AG04449 (cell line): ENCODE results near the gene C11orf42.
"Not testable (repeated sequence)": the region's sequence is repeated elsewhere in the genome, so short reads cannot be mapped to it uniquely, and the experiment has no call there.

ENCODE experiments used
- CTCF ChIA-PET: fragments of 350-600 bp; formaldehyde crosslinking; extraction: SDS; loops from one replicate; lab custom pipeline; 2021; ENCODE audit warnings: antibody characterized with exemption; lab: Yijun Ruan, JAX
- POLR2A ChIA-PET: fragments of 400-600, 350-600 bp; formaldehyde crosslinking; extraction: SDS; loops from one replicate; lab custom pipeline; 2020; ENCODE audit warnings: antibody characterized with exemption, inconsistent platforms; lab: Yijun Ruan, JAX
- DNase-seq: peaks from one replicate; pipeline ENCODE4 v3.0.0-alpha.2; 2010; ENCODE audit warnings: low read depth, low spot score
- H3K4me3 ChIP-seq: 2 replicates; pipeline ENCODE4 v1.5.1; 2011; ENCODE audit warnings: low read depth, mild to moderate bottlenecking, control low read depth, low read length
- TF ChIP-seq, protein P1 (sequence below): IDR thresholded peaks from one replicate; pipeline ENCODE4 v1.5.1; 2011; ENCODE audit warnings: mild to moderate bottlenecking, moderate library complexity, low read length, control low read depth, inconsistent platforms; ENCODE audit not compliant: insufficient read depth; ENCODE audit errors: missing control alignments

C11orf42 gene

DNA sequence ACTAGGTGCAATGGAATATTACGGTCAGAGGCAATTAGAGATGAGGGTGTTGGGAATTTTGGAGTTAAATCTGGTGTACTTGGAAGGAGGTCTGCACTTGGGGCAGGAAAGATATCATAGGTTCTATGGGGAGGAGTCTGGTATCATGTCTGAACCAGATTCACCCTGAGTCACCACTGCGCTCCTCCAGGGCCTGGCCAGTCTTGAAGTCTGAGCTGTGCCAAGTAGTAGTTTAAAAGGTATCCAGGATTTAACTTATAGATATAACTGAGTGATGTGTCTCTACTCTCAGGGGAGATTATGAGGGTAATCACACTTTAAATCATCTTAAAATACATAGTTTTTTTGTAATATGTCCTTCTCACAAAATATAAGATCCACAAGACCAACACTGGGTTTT is 40.2 kb downstream of the C11orf42 start:
- DNase-seq, result no peak
- ChIA-PET POLR2A (no interaction called here), CTCF (no interaction called here)
- TF ChIP-seq, protein P1, sequence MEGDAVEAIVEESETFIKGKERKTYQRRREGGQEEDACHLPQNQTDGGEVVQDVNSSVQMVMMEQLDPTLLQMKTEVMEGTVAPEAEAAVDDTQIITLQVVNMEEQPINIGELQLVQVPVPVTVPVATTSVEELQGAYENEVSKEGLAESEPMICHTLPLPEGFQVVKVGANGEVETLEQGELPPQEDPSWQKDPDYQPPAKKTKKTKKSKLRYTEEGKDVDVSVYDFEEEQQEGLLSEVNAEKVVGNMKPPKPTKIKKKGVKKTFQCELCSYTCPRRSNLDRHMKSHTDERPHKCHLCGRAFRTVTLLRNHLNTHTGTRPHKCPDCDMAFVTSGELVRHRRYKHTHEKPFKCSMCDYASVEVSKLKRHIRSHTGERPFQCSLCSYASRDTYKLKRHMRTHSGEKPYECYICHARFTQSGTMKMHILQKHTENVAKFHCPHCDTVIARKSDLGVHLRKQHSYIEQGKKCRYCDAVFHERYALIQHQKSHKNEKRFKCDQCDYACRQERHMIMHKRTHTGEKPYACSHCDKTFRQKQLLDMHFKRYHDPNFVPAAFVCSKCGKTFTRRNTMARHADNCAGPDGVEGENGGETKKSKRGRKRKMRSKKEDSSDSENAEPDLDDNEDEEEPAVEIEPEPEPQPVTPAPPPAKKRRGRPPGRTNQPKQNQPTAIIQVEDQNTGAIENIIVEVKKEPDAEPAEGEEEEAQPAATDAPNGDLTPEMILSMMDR, result no peak
- H3K4me3 ChIP-seq, result no peak overlapping the region

DNA sequence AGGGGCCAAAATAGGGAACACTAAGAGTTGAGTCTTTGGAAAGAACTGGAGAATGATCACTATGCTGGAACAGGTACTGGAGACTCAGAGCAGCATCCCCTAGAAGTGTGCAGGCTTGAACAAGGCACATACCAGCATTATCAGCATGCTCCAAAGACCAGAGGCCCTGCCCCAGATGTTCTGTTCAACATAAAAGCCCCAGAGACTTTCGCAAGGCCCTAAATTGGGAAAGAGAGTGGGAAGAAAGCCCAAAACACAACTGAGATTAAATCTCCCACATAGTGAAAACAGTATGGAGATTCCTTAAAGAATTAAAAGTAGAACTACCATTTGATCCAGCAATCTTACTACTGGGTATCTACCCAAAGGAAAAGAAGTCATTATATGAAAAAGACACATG is 42.9 kb downstream of the C11orf42 start:
- DNase-seq, result no peak
- POLR2A ChIA-PET, result no interaction called here
- CTCF ChIA-PET, result interaction anchor here (5.3 to 14.3 kb wide), 3 partner anchors 12 to 108 kb away, joined by 44 to 494 read pairs (median 117); partner anchors contain the start of genes CAVIN3, CNGA4 and FHIP1B
- H3K4me3 ChIP-seq, result no peak overlapping the region
- TF ChIP-seq, protein P1, result no peak

DNA sequence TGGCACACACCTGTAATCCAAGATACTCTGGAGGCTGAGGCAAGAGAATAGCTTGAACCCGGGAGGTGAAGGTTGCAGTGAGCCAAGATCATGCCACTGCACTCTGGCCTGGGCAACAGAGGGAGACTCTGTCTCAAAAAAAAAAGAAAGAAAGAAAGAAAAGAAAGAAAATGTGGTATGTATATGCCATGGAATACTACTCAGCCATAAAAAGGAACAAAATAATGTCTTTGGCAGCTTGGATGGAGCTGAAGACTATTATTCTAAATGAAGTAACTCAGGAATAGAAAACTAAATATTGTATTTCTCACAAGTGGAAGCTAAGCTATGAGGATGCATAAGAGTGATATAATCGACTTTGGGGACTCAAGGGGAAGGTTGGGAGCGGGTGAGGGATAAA is 43.5 kb downstream of the C11orf42 start:
- POLR2A ChIA-PET, DNase-seq, H3K4me3 ChIP-seq: not testable (repeated sequence)
- CTCF ChIA-PET, result interaction anchor here (1.2 to 14.3 kb wide), 5 partner anchors 7 to 108 kb away, joined by 3 to 494 read pairs (median 50); partner anchors contain the start of genes CAVIN3, CNGA4 and FHIP1B

DNA sequence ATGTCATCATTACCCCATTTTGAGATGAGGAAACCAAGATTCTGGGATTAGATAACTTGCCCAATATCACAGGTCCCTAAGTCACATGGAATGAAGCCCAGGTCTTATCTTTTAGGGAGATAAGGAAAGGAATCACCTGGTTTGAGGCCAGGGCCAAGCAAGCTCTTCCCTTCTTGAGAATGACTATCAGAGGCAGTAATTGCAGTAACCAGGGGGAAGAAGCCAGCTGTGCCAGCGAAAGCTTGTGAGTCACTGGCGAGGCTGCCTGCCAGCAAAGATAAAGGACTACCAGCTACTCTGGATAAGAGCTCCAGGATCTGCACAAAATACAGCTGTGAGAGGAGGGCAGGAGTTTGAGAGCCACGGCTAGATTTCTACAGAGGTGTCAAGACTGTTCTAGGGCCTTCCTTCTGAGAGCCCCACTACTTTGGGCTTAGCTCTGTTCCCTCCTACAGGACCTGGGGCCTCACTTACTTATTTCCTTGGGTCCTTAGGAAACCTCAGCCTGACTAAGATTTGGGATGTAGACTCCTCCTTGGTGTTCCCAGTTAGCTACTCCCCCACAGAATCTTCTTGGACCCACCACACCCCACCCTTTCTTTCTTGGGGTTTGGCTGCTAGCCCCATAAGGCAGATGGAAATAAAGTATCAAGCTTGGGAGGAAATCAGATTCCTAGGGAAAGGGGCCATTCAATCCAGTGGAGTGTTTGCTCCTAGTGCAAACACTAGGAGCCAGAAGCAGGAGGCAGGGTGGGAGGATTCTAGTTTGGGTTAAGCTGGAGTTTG is 44.6 kb downstream of the C11orf42 start:
- H3K4me3 ChIP-seq, result no peak overlapping the region
- TF ChIP-seq, protein P1, result no peak
- ChIA-PET CTCF (interaction anchor here (1.0 to 14.3 kb wide), 21 partner anchors 8 to 227 kb away, joined by 3 to 494 read pairs (median 11); partner anchors contain the start of genes CAVIN3, CCKBR, CNGA4 and FHIP1B), POLR2A (interaction anchor here (1.2 to 2.2 kb wide), 2 partner anchors 67 to 70 kb away, joined by 4 to 6 read pairs; partner anchors contain the start of gene CAVIN3)
- peak; percentile 36 for DNase-seq

DNA sequence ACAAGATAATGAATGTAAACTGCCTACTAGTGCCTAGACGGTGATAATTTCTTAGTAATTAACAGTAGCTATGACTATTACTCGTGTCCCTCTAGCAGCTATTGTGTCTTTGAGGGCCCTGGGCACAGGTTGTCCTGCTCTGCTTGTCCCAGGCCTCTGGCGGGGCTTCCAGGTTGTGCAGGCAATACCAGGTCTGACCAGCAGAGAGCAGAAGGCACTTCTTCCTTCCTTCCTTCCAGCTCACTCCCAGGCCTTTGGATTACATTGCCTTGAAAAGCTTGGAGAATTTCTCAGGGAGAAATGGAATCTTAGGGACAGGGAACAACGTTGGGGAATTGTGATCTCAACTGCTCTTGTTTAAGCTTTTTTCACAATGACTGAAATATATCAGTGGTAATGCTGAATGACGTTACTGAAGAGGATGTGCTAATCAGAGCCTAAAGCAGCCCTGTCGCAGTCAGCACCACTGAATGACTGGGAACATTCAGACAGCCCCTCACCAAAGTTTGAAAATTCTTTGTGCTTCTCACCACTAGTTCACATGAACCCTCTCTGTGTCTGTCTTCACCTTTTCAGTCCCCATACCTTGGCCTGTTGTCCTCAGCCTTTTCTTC is 45.9 kb downstream of the C11orf42 start:
- ChIA-PET CTCF (interaction anchor here (0.6 to 14.3 kb wide), 40 partner anchors 8 to 504 kb away, joined by 3 to 494 read pairs (median 5); partner anchors contain the start of genes CAVIN3, CCKBR, CNGA4 and FHIP1B), POLR2A (interaction anchor here (1.0 to 2.2 kb wide), 2 partner anchors 69 to 112 kb away, joined by 3 to 6 read pairs; partner anchors contain the start of gene CAVIN3)
- TF ChIP-seq, protein P1, result peak; percentile 94
- H3K4me3 ChIP-seq, result no peak overlapping the region
- no peak for DNase-seq

DNA sequence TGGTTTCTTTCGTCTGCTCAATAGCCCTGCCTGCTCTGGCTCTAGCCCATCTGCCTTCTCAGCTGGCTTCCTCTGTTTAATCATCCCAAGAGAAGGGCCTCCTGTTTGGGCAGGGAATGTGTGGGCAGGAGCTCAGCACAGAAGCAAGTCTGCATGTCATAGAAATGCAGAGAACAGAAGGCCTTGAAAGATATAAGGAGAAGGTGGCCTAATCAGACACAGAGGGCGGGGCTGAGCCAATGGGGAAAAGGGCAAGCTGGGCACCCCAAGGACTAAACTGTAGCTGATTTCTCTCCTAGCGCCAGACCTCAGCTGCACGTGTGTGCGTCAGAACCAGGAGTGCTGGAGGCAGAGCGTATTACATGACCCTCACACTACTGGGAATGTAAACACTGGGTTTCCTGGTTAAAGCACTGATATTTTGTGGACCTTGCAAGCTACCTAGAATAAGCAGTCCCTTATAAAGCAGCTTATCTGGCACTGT is 46.7 kb downstream of the C11orf42 start:
- TF ChIP-seq, protein P1, result no peak
- ChIA-PET CTCF (interaction anchor here (1.0 to 14.3 kb wide), 25 partner anchors 10 to 194 kb away, joined by 3 to 494 read pairs (median 9); partner anchors contain the start of genes CAVIN3, CNGA4 and FHIP1B), POLR2A (interaction anchor here (2.2 kb wide), 1 partner anchor 68 kb away, joined by 6 read pairs; the partner anchor contains the start of gene CAVIN3)
- H3K4me3 ChIP-seq, result no peak overlapping the region
- DNase-seq, result no peak
